SU-DHL-6 (cell line): ENCODE measurements around the gene AADACL2.

Experiments used
- CTCF ChIP-seq: fragments of 200-600 bp; sonication (generic); IDR thresholded peaks from one replicate; pipeline ENCODE4 v1.5.1; 2017; ENCODE audit warnings: antibody characterized with exemption, mild to moderate bottlenecking, low read length, moderate library complexity; ENCODE audit not compliant: insufficient read depth, poor library complexity, severe bottlenecking
- EZH2phosphoT487 ChIP-seq: fragments of 200-600 bp; sonication (generic), shearing (Covaris generic); conservative IDR thresholded peaks from 2 replicates; pipeline ENCODE4 v1.6.1; 2018; ENCODE audit warnings: mild to moderate bottlenecking, antibody characterized with exemption, low read length, moderate library complexity, mixed read lengths

- no peak for TF ChIP-seq CTCF
- no peak for TF ChIP-seq EZH2phosphoT487
Observed at GRCh38 chr3:151753846-151754245, 20.1 kb downstream of the AADACL2 start.
